ENCODE measurements around the gene CEP350. TPM values are rescaled to one million over a fixed set of nuclear protein-coding genes. Genes with fewer than 3 reads are reported as not detected.

Gene CEP350
- polyA plus RNA-seq, 2 of the 4 experiments (the other 2 are of a cell fraction): 6.4 to 22.6 TPM

- Histone ChIP-seq H3K4me2 (no peak overlapping the region), H3K4me1 (peaks cover 16% of the 10 kb centered on the region), H3K27ac (no peak overlapping the region), H3K4me3 (no peak overlapping the region), H3K9me3 (no peaks in the 10 kb centered on the region)
- 73% methylated on average over 4 of the region's 4 CpGs for WGBS (ENCODE audit: missing lambda C conversion rate)
- ATAC-seq (no peak), DNase-seq (ENCODE audit: low read depth in 1 of 2, low spot score in 1 of 2) (no peak), FAIRE-seq (no peak)
- POLR2A ChIA-PET: interaction anchor here (0.5 to 3.7 kb wide), 2 partner anchors 53 to 70 kb away, joined by 10 to 28 read pairs; partner anchors contain the start of gene TOR1AIP1
- TF ChIP-seq KDM5A (IDR thresholded peaks at IDR 0.05): no peak
- no peak for TF ChIP-seq ZC3H11A (IDR thresholded peaks at IDR 0.05)
- CTCF ChIA-PET: interaction anchor here (0.8 to 2.1 kb wide), 5 partner anchors 11 to 126 kb away, joined by 3 to 9 read pairs (median 3); no protein-coding TSS in a partner anchor
These were observed 2.4 kb upstream of the CEP350 start for GRCh38 chr1:179952186-179952585.

- TF ChIP-seq JUNB (IDR thresholded peaks at IDR 0.05): no peak
- no peak for TF ChIP-seq CTCF (IDR thresholded peaks at IDR 0.05)
- no peak for TF ChIP-seq CBX2 (IDR thresholded peaks at IDR 0.05; ENCODE audit: borderline replicate concordance, low read depth)
- no peak for TF ChIP-seq HEYL (CRISPR knock-in tag; IDR thresholded peaks at IDR 0.05)
- no peak for TF ChIP-seq BHLHE40 (IDR thresholded peaks at IDR 0.05; ENCODE audit: low read depth, low read length)
- H3K4me2 ChIP-seq: peak overlapping the region; percentile 74
- H3K4me1 ChIP-seq: peaks cover 17% of the 10 kb centered on the region
- peak overlapping the region; percentile 78 to 97 for H3K27ac ChIP-seq
- H3K9me3 ChIP-seq: no peaks in the 10 kb centered on the region
- ChIA-PET CTCF (interaction anchor here (0.7 to 2.1 kb wide), 10 partner anchors 10 to 228 kb away, joined by 3 to 9 read pairs (median 3); no protein-coding TSS in a partner anchor), POLR2A (interaction anchor here (0.5 to 3.7 kb wide), 5 partner anchors 47 to 200 kb away, joined by 3 to 28 read pairs (median 9); partner anchors contain the start of genes QSOX1 and TOR1AIP1)
- DNase-seq (ENCODE audit: low read depth in 1 of 2, low spot score in 1 of 2): peak; percentile 18 to 62
- no peak for FAIRE-seq
- ATAC-seq: peak; percentile 50 to 67
- WGBS (ENCODE audit: missing lambda C conversion rate): 5% methylated on average over 19 of the region's 19 CpGs
- peak overlapping the region; percentile 68 for H3K4me3 ChIP-seq
These were observed 577 bp upstream of the CEP350 start for GRCh38 chr1:179953974-179954492.

- ATAC-seq: peak; percentile 49 to 59; a peak in 5 of 6 replicates
- peak overlapping the region; percentile 79 to 97 for H3K27ac ChIP-seq
- peak overlapping the region; percentile 86 for H3K4me2 ChIP-seq
- H3K4me3 ChIP-seq: peak overlapping the region; percentile 68
- 1% methylated on average over 10 of the region's 10 CpGs for WGBS (ENCODE audit: missing lambda C conversion rate)
- TF ChIP-seq CBX2 (IDR thresholded peaks at IDR 0.05; ENCODE audit: borderline replicate concordance, low read depth) (no peak), ZC3H11A (IDR thresholded peaks at IDR 0.05) (no peak), CHD2 (IDR thresholded peaks at IDR 0.05; ENCODE audit: low read length, partially characterized antibody) (no peak), HOXB5 (CRISPR knock-in tag; IDR thresholded peaks at IDR 0.05) (no peak), POLR2AphosphoS2 (conservative IDR thresholded peaks at IDR 0.05; ENCODE audit: low read length) (no peak), MAX (IDR thresholded peaks at IDR 0.05) (no peak), KDM5A (IDR thresholded peaks at IDR 0.05) (no peak), RNF2 (IDR thresholded peaks at IDR 0.05; ENCODE audit: borderline replicate concordance, low read depth) (no peak), SMC3 (IDR thresholded peaks at IDR 0.05) (no peak), CTCF (IDR thresholded peaks at IDR 0.05) (no peak), FOSB (CRISPR knock-in tag; IDR thresholded peaks at IDR 0.05) (no peak), ZSCAN20 (CRISPR knock-in tag; IDR thresholded peaks at IDR 0.05) (no peak)
- peaks cover 17% of the 10 kb centered on the region for H3K4me1 ChIP-seq
- CTCF ChIA-PET: interaction anchor here (1.1 to 1.3 kb wide), 3 partner anchors 13 to 224 kb away, joined by 3 read pairs; no protein-coding TSS in a partner anchor
- FAIRE-seq: no peak
- POLR2A ChIA-PET: interaction anchor here (1.0 to 3.7 kb wide), 2 partner anchors 73 to 199 kb away, joined by 3 to 28 read pairs; partner anchors contain the start of genes QSOX1 and TOR1AIP1
- DNase-seq (ENCODE audit: low read depth in 1 of 2, low spot score in 1 of 2): peak; percentile 3 to 37
- H3K9me3 ChIP-seq: no peaks in the 10 kb centered on the region
These were observed 674 bp downstream of the CEP350 start for GRCh38 chr1:179955287-179955680.

Measured in A549 (cell line).